Inflammatory macrophage treated with lipopolysaccharide for 4 hours (primary cell): Measurements from ENCODE around the gene FBXO44.

Source experiments
- DNase-seq: peaks from one replicate; pipeline ENCODE4 v3.0.0-alpha.2; 2020

FBXO44 gene

DNA sequence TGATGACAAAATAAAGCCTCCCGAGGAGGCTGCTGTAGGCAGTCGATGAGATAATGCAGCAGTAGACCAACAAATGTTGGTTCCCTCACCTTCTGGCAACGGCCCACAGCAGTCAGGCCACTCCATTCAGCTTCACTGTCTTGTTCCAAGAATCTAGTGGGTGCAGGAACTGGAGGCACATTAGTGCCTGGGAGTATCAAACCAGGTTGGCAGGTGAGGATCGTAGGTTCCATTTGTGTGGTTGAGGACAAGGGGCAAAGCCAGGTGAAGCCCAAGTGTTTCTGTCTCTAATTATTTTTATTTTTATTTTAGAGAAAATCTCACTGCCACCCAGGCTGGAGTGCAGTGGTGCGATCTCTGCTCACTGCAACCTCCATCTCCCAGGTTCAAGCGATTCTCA, 13.7 kb upstream of the FBXO44 start:
- no peak for DNase-seq

DNA sequence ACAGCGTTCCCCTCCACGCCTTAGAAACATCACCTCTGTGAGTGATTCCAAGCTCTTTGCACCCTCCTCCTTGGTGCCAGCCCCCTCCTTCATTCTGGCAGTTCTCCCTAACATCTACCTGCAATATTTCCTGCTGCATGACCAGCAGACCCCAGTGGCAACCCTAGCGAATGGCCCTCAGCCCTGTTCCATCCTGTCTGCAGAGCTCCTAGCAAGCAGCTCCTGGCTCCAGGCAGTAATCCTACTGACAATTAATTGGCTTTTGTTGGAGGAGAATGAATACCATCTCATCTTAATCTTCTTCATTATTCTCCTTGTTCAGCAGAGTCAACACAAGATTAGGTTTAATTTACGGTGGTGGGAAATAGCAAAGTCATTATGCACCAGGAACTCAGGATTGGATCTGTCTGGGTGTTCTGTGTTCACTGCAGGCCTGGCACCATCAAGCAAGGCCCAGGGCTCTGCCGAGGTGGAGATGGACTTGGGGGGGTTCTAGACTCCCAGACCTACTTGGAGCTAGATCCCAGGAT, 12.8 kb upstream of the FBXO44 start:
- no peak for DNase-seq

DNA sequence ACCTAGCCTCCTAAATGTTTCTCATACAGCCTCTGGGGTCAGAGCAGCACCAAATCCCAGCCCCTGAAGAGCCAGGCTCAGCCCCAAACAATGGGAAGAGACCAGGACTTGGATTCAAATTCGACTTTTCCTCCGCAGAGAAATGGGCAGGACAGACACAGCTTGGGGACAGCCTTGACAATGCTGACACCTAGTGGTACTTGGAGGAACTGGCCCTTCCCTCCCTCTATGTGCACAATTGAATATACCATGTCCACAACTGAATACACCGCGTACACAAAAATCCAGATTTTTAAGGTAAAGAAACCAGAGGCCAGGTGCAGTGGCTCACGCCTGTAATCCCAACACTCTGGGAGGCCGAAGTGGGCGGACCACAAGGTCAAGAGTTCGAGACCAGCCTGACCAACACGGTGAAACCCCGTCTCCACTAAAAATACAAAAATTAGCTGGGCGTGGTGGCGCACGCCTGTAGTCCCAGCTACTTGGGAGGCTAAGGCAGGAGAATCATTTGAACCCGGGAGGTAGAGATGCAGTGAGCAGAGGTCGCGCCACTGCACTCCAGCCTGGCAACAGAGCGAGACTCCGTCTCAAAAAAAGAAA, 12.2 kb upstream of the FBXO44 start:
- peak; percentile 62 for DNase-seq

DNA sequence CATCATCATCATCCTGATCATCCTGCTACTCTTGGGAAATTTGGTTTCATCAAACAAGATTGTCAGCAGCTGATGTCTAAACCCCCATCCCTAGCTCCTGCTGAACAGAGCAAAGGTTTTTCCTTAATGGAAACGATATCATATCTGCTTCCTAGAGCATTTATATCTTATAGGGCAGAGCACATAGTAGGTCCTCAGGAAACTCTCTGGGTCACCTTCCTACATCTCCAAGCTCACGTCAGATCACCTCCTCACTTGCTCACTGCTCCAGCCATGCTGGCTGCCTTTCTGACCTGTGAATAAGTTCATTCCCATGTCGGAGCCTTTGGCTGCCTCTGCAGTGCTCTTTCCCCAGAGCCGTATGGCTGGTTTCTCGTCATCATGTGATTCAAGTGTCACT, 10.9 kb upstream of the FBXO44 start:
- DNase-seq = no peak

DNA sequence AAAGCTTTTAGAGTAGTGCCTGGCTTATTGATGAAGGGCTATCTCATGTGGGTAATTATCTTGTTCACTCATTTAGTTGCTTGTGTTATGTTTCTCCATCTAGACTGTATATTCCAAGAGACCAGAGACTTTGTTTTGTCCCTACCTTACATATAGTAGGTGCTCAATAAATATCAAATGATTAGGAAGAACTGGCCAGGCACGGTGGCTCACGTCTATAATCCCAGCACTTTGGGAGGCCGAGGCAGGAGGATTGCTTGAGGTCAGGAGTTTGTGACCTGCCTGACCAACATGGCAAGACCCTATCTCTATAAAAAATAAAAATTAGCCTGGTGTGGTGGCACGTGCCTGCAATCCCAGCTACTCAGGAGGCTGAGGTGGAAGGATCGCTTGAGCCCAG, 9.4 kb upstream of the FBXO44 start:
- DNase-seq = no peak

DNA sequence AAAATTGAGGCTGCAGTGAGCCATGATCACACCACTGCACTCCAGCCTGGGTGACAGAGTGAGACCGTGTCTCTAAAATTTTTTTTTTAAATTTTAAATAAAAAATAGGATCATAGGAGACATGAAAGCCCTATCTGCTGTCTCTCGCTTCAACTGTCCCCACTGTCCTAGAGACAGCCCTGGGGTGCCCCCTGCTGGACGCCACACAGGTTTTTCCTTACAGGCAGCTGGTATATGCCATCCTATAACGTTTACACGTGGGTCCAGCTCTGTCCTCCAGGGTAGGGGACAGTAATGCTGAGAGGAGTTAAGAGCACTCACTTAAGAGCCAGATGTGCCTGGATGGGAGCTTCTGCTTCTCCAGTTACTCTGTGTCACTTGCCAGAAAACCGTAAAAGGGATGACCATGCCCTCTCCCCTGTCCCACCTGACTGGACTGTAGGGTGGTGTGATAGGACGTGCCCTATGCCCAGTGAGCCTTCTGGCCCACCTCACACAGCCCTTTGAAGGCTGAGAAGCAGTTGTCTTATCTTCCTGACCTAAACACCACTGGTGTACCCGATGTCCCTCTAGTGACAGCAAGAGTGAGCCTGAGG, 8.9 kb upstream of the FBXO44 start:
- peak; percentile 74 for DNase-seq

DNA sequence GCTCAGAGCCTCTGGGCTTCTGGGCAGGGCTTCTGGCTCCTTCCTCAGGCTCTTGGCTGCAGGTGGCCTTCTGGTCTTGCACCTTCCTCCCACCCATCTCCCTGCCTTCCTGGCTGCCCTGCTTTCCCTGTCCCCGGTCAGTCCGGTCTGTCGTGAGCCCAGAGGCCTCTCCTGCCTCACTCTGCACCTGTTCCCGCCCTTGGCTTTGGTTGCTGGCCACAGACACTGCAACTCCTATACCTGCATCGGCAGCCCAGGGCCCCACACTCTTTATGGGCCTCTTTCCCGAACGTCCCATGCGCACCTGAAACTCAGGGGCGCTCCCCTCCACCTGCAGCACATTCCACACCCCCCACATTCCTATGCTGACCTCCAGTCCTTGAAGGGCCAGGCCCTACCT, 8.4 kb upstream of the FBXO44 start:
- no peak for DNase-seq

DNA sequence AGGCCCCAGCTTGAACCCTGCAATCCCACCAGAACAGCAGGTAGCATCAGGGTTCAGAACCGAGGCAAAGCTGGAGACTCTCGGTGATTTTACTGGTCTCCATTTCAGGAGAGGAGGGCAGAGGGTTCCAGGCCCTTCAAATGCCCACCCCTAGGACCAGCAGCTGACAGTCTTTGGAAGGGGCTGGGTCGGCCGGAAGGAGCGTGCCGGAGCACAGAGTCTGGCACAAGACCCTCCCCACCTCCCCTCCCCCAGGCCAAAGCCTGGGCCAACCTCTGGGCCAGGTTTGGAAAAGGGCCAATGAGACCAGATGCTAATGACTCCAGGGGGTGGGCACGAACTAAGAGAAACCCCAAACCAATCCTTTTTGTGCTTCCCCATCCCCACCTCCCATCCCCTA, 7.3 kb upstream of the FBXO44 start:
- no peak for DNase-seq

DNA sequence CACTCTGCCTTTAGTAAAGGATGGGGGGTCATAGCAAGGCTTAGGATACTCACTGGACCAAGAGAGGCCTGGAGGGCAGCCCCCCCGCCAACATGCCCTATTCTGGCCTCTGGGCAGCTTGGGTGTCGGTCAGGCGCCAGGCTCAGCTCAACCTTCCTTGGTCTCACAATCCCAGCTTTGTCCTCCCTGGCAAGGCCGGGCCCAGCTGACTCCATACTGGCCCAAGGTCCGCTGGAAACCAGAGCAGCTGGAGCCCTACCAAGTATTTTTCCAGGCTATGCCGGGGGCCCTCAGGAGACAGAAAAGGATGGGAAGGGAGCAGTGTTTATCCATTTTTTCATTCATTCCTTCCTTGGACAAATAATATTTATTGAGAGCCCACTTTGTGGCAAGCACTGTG, 6.6 kb upstream of the FBXO44 start:
- DNase-seq = no peak

DNA sequence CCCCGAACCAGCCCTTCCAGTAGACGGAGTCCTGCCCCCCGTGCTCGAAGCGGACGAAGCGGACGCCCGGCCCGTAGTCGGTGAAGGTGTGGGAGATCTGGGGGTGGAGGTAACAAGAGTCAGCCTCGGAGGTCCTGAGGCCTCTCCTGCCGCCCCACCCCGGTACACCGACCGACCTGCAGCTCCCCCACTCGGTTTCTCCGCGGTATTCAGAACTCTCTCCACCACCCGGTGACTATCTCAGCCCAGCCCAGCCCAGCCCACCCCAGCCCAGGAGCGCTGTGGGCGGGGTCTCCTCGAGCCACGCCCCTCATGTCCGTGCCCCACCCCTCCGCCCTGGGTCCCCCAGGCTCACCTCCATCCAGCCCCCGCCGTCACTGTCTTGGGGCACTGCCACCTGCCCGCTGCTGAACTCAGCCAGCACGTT, 5.9 kb upstream of the FBXO44 start:
- DNase-seq = no peak

DNA sequence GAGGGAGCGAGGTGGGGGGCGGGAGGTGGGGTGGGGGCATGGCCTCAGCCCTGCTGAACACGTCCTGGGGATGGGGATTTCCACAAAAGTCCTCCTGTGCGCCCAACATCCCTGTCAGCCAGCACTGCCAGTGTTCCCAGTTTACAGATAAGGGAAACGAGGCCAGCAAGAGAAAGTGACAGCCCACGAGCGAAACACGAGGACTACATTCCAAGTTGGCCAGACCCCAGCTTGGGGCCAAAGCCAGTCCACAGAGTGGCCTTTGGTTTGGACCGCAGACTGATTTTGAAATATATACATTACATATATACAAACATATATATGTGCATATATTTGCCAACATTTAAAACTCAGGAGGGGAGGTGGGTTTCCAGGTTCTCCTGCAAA, 5.4 kb upstream of the FBXO44 start:
- DNase-seq = no peak

DNA sequence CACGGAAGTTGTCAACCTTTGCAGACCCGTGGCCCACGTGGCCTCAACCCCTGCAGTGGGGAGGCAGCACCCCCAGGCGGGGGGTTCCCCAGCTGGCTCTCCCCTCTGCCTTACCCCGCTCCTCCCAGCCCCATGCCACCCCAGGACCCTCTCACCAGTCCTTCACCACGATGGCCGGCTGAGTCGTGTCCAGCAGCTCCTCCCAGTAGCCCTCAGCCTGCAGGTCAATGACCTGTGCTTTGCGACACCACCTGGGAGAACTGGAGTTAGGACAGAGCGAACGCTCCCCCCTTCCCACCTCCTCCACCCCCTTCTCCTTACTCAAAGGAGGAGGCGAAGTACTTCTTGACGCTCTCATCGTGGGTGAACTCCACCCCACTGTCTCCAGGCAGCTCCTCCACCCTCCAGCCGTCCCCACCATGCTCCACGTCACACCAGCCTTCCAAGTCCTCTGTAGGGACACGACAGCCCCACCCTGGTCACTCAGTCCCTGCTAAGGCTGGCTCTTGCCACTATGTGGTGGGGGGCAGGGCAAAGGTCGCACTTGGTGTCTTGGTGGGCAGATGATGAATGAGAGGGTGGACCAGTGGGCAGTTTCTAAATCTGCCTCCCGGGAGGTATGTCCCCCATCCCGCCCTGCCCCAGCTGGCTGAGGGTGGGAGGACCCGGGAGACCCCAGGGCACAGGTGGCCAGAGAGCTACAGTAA, 4.9 kb upstream of the FBXO44 start:
- DNase-seq = no peak

DNA sequence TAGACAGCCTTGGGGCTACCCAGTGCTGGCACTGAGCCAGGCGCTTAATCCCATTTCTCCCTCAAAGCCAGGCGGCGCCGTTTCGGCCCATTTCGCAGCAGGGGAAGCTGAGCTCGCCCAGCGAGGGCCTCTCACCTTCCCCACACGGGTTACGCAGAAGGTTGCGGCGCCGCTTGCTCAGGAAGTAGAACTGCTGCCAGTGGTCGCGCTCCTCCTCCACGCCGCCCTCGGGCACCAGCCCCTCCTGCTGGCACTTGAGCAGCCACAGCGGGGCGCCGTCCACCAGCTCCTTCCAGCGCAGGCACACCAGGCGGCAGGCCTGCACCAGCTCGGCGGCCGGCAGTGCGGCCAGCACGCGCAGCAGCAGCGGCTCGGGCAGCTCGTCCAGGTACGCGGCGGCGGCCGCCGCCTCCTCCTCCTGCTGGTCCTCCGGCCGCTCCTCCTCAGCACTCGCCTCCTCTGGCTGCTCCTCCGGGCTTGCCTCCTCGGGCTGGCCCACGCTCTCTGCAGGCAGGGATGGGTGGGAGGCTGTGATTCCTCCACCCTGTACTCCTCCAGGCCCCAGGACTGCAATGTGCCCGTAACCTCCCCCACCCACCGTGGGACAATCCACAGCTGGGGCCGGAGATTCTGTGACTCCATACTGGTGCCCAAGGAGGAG, 4.2 kb upstream of the FBXO44 start:
- DNase-seq = peak; percentile 79

DNA sequence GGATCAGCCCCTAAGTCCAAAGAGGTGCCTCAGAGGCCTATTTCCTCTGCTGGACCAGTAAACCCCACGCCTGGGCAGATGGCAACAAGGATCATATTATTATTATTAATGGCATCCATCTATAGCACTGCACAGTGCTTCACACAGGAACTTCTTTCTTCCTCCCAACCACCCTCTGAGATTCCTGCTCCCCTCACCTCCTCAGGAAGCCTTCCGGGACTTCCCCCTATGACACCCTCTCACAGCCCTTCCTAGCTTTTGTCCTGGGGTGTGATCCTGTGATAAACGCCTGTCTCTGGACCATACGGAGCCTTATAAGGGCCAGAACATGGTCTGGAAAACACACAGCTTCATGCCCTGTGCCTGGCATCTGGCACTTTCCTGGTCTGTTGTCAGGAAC, 3.7 kb upstream of the FBXO44 start:
- no peak for DNase-seq

DNA sequence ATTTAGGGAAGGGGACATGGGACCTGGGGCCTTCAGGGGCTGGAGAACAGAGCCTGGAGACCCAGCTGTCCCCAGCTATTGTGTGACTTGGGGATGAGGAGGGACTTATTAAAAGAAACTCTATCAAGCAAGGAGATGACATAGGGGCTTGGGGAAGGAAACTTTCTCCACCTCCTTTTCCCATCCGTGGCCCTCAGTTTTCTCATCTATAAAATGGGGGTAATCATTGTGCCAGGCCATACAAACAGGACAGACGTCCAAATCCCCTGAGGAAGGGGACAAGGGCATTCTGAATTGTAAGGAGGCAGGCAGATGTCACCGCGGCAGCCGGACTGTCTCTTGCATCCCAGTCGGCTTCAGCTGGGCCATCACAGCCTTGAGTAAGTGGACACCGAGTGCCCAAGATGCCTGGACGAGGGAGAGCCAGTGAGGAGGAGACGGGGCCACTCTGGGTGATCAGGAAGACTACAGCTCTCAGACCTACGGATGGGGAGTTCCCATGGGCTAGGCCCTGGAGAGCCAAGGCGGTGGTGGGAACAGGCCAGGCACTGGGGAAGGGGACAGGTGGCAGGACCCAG, 2.4 kb upstream of the FBXO44 start:
- no peak for DNase-seq

DNA sequence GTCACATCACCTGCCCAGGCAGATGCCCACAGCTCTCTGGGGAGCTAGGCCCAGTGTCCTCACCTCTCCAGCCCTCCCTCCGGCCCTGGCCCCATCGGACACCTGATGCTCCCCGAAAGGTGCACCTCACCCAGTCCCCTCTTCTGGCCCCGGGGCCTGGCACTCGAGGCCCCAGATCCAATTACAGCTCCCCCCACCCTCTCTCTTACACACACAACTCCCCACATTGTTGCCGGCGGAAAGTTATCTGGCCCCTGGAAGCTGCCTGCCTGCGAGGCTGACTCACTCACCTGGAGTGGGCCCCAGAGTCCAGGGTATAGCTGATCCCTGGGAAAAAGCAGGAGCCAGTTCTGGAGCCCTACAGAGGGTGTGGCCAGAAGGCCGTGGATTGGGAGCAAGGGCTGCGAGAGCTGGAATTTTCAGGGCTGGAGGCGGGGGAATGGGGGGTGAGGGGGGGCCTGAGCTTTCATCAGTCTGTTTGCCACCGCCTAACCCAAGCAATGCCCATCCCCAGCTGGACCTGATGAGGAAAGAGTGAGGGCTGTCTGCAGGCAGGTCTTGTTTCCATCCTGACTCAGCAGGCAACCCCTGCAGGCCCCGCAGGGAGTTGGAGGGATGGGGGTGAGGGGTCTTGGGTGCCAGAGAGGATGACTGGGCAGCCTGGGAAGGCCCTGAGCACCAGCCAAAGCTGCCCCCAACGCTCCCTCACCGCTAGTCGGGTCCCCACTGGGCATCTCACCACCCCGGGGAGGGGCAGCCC, 1.4 kb upstream of the FBXO44 start:
- no peak for DNase-seq

DNA sequence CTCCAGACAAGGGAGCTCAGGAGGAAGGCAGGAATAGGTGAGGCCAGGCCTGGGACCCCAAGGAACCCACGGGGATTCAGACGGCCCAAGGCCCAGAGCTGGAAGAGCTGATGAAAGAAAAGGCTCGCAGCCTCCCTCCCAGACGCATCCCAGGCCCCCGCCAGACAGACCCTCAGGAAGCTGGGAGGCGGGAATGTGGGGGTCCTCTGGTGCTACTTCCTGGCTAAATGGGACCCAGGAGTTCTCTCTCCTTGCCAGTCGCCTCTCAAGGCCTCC, 878 bp upstream of the FBXO44 start:
- no peak for DNase-seq

DNA sequence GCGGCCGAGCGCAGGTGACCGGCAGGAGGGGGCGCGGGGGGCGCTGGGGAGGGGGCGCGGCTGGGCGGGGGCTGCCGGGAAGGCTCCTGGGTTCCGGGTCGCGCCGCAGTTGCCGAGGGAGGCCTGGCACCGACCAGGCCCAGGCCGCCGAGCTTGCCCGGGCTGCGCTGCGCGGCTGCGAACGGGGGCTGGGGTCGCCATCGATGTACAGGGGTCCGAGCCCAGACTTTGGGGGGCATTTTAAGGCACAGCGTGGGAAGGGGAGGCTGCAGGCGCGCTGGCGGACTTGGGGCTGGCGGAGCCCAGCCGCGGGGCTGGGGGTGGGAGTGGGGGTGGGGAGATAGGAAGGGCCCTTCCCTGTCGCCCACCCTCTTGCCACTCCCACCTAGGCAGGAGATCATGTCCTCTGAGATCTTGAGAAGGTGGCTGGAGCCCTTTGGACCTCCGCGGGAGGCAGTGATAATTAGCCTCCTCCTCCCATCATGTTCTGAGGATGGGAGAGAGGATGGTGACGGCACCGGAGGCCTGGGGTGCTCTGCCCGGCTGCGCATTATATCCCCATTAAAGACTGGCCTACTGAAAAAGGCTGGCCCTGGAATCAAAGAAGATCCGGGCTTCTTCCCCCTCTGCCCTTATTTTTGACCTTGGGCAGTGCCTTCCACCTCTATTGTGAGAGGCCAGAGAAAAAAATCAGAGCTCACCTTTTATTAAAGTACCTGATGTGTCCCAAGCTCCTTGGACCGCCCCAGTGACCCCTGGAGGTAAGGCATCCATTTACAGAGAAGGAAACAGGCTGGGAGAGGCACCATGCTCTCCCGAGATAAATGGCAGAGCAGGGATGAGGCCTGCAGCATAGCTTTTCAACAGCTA, 497 bp downstream of the FBXO44 start:
- DNase-seq = no peak

DNA sequence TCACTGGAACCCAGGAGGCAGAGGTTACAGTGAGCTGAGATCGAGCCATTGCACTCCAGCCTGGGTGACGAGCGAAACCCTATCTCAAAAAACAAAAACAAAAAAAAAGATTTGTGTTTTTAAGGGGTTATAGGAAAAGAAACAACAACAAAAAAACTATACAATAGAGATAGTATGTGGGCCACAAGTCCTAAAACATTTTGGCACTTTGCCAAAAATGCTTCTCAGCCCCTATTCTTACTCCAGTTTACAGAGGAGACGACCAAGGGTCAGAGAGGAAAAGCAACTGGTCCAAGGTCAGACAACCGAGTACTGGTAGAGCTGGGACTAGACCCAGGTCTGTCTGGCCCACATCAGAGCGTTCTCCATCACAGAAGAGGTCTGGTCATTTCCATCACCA, 3.0 kb downstream of the FBXO44 start:
- DNase-seq = no peak

DNA sequence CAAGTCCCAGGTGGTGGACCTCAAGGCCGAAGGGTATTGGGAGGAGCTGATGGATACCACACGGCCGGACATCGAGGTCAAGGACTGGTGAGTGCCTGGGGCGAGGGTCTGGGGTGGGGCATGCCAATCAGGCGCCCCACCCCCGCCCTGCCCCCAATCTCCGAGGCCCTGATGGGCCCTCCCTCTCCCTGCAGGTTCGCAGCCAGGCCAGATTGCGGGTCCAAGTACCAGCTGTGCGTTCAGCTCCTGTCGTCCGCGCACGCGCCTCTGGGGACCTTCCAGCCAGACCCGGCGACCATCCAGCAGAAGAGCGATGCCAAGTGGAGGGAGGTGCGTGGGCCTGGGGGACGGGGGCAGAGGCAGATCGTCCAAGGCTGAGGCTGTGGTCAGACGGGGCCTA, 3.9 kb downstream of the FBXO44 start:
- DNase-seq = no peak

DNA sequence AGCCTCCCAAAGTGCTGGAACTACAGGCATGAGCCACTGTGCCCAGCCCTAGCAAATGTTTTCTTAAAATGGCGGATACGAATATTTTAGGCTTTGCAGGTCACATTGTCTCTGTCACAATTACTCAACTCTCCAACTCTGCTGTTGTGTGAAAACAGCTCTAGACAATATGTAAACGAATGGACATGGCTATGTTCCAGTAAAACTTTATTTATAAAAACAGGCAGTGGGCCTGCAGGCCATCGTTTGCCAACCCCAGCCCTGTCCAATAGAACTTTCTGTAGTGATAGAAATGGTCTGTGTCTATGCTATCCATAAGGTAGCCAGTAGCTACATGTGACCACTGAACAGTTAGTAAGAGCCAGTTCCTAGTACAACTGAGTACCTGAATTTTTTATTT, 5.1 kb downstream of the FBXO44 start:
- DNase-seq = no peak

DNA sequence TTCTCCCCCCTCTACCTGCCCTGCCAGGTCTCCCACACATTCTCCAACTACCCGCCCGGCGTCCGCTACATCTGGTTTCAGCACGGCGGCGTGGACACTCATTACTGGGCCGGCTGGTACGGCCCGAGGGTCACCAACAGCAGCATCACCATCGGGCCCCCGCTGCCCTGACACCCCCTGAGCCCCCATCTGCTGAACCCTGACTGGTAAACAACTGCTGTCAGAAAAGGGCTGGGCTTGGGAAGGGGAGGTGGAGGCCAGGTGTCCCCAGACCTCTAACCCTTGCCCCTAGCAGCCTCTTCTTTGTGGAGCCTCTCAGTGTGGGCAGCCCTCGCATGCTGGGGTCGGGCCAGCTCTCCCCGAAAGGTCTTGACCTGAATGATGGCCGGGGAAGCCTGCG, 6.4 kb downstream of the FBXO44 start:
- no peak for DNase-seq
